NB4 (cell line): Measurements from ENCODE around the gene PKIG.

Experiments
- MYC ChIP-seq: IDR thresholded peaks from 2 replicates; pipeline ENCODE4 v1.6.1; 2011; ENCODE audit warnings: low read depth, low read length
- POLR2A ChIP-seq: IDR thresholded peaks from 2 replicates; pipeline ENCODE4 v1.6.1; 2011; ENCODE audit warnings: mild to moderate bottlenecking; ENCODE audit not compliant: insufficient read length; ENCODE audit errors: extremely low read depth
- TF ChIP-seq, protein P1 (sequence below): IDR thresholded peaks from one replicate; pipeline ENCODE4 v1.5.1; 2012; ENCODE audit warnings: low read depth, low read length

GRCh38 chr20:44609516-44610312 lies 27.3 kb downstream of the PKIG start:
- TF ChIP-seq MYC (no peak), POLR2A (no peak)
- TF ChIP-seq, protein P1, sequence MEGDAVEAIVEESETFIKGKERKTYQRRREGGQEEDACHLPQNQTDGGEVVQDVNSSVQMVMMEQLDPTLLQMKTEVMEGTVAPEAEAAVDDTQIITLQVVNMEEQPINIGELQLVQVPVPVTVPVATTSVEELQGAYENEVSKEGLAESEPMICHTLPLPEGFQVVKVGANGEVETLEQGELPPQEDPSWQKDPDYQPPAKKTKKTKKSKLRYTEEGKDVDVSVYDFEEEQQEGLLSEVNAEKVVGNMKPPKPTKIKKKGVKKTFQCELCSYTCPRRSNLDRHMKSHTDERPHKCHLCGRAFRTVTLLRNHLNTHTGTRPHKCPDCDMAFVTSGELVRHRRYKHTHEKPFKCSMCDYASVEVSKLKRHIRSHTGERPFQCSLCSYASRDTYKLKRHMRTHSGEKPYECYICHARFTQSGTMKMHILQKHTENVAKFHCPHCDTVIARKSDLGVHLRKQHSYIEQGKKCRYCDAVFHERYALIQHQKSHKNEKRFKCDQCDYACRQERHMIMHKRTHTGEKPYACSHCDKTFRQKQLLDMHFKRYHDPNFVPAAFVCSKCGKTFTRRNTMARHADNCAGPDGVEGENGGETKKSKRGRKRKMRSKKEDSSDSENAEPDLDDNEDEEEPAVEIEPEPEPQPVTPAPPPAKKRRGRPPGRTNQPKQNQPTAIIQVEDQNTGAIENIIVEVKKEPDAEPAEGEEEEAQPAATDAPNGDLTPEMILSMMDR, result peak; percentile 98
